HG03196 (cell line): ENCODE results near the gene PRDX5.

ENCODE experiments used
- ATAC-seq: cut with Tn5 transposase; IDR thresholded peaks from one replicate; pipeline ENCODE4 v1.9.1; 2021; ENCODE audit not compliant: unreplicated experiment

Gene PRDX5

GRCh38 chr11:64343767-64344559 is 26.0 kb downstream of the PRDX5 start:
- ATAC-seq: no peak

GRCh38 chr11:64344787-64345186 is 26.9 kb downstream of the PRDX5 start:
- no peak for ATAC-seq

GRCh38 chr11:64347193-64347867 is 29.4 kb downstream of the PRDX5 start:
- no peak for ATAC-seq

GRCh38 chr11:64348383-64349024 is 30.6 kb downstream of the PRDX5 start:
- no peak for ATAC-seq

- ATAC-seq: no peak
Observed at GRCh38 chr11:64349025-64349387, 31.1 kb downstream of the PRDX5 start.

- no peak for ATAC-seq
Observed at GRCh38 chr11:64349404-64349803, 31.5 kb downstream of the PRDX5 start.

- ATAC-seq: no peak
Observed at GRCh38 chr11:64351136-64351631, 33.3 kb downstream of the PRDX5 start.

- no peak for ATAC-seq
Observed at GRCh38 chr11:64352099-64352994, 34.4 kb downstream of the PRDX5 start.

GRCh38 chr11:64352995-64353714 is 35.2 kb downstream of the PRDX5 start:
- ATAC-seq: no peak

- no peak for ATAC-seq
Observed at GRCh38 chr11:64353715-64354506, 36.0 kb downstream of the PRDX5 start.

- ATAC-seq: no peak
Observed at GRCh38 chr11:64355078-64355940, 37.4 kb downstream of the PRDX5 start.

GRCh38 chr11:64356498-64357411 is 38.8 kb downstream of the PRDX5 start:
- no peak for ATAC-seq

GRCh38 chr11:64357446-64357845 is 39.5 kb downstream of the PRDX5 start:
- ATAC-seq: no peak

- ATAC-seq: no peak
Observed at GRCh38 chr11:64357904-64358535, 40.1 kb downstream of the PRDX5 start.

- ATAC-seq: no peak
Observed at GRCh38 chr11:64358536-64358906, 40.6 kb downstream of the PRDX5 start.

- ATAC-seq: no peak
Observed at GRCh38 chr11:64358907-64359711, 41.2 kb downstream of the PRDX5 start, which contains the start of gene RPS6KA4. RPS6KA4 (plus strand) TSS chr11:64359162; CDS start chr11:64359236, 74 bp downstream.
